ENCODE measurements around the gene NCOR2.

NCOR2 gene

DNA sequence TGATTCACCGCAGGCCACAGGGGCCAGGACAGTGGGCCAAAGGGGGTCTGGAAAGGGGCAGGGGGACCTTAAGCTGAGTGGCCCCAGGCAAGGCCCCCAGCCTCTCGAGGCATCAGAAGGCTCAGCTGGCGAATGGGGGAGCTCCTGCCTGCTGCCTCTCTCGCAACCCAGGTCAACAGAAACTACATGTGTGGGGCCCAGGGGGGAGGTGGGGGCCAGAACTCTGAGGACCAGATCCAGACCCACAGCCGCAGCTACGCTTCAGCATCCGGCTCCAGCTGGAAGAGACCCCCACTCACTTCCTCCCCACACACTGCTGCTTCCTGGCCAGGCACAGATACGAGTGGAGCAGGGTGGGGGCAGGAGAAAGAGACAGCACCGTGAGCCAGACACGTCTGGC is 46.5 kb downstream of the NCOR2 start:
- no peak overlapping the region for H3K4me3 ChIP-seq (ENCODE audit: low read depth, low read length)
- no peak for TF ChIP-seq POLR2A (IDR thresholded peaks at IDR 0.05; ENCODE audit: extremely low read depth, insufficient read length)
- TF ChIP-seq, protein P1, sequence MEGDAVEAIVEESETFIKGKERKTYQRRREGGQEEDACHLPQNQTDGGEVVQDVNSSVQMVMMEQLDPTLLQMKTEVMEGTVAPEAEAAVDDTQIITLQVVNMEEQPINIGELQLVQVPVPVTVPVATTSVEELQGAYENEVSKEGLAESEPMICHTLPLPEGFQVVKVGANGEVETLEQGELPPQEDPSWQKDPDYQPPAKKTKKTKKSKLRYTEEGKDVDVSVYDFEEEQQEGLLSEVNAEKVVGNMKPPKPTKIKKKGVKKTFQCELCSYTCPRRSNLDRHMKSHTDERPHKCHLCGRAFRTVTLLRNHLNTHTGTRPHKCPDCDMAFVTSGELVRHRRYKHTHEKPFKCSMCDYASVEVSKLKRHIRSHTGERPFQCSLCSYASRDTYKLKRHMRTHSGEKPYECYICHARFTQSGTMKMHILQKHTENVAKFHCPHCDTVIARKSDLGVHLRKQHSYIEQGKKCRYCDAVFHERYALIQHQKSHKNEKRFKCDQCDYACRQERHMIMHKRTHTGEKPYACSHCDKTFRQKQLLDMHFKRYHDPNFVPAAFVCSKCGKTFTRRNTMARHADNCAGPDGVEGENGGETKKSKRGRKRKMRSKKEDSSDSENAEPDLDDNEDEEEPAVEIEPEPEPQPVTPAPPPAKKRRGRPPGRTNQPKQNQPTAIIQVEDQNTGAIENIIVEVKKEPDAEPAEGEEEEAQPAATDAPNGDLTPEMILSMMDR (IDR thresholded peaks at IDR 0.05; ENCODE audit: low read depth, low read length): no peak
- TF ChIP-seq MYC (IDR thresholded peaks at IDR 0.05; ENCODE audit: low read depth, low read length): no peak
- TF ChIP-seq, protein P2, sequence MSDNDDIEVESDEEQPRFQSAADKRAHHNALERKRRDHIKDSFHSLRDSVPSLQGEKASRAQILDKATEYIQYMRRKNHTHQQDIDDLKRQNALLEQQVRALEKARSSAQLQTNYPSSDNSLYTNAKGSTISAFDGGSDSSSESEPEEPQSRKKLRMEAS (IDR thresholded peaks at IDR 0.05; ENCODE audit: low read depth, low read length): no peak
- no peak for DNase-seq (ENCODE audit: low read depth)

DNA sequence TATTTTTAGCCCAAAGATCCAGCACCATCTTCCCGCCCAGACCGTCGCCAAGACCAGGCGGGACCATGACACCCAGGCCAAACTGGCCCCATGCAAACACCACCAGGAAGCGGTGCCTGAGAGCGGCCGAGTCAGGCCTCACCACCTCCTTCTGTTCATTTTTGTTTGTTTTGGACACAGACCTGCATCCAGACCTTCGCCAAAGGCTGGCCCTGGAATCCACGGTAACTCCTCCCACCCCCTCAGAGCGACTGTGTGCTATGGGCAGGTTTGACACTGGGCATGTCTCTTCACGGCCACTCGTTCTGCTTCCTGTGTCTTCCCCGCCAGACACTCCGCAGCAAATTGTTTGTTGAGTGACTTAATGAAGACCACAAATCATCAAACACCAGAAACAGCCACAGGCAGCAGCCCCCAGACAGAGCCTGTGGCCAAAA is 47.1 kb downstream of the NCOR2 start:
- no peak overlapping the region for H3K4me3 ChIP-seq (ENCODE audit: low read depth, low read length)
- DNase-seq (ENCODE audit: low read depth): no peak
- TF ChIP-seq, protein P1 (IDR thresholded peaks at IDR 0.05; ENCODE audit: low read depth, low read length): no peak
- TF ChIP-seq, protein P2 (IDR thresholded peaks at IDR 0.05; ENCODE audit: low read depth, low read length): no peak
- no peak for TF ChIP-seq MYC (IDR thresholded peaks at IDR 0.05; ENCODE audit: low read depth, low read length)
- no peak for TF ChIP-seq POLR2A (IDR thresholded peaks at IDR 0.05; ENCODE audit: extremely low read depth, insufficient read length)

DNA sequence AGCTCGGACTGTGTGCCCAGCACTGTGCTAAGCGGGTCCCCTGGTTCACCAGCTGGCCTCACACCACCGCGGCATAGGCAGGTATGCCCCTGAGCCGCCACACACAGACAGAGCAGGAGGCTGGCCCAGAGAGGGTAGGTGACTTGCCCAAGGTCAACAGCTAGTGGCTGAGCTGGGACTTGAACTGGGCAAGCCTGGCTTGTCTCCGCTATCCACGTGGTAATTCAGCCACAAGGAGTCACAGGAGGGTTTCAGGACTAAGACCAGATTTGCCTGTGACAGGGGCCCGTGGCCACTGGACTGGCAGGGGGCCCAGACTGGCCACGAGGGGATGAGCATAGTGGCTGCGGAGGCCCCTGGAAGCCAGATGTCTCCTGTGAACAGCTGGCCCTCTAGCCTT is 47.7 kb downstream of the NCOR2 start:
- no peak for TF ChIP-seq POLR2A (IDR thresholded peaks at IDR 0.05; ENCODE audit: extremely low read depth, insufficient read length)
- TF ChIP-seq, protein P1 (IDR thresholded peaks at IDR 0.05; ENCODE audit: low read depth, low read length): no peak
- TF ChIP-seq, protein P2 (IDR thresholded peaks at IDR 0.05; ENCODE audit: low read depth, low read length): no peak
- TF ChIP-seq MYC (IDR thresholded peaks at IDR 0.05; ENCODE audit: low read depth, low read length): no peak
- H3K4me3 ChIP-seq (ENCODE audit: low read depth, low read length): no peak overlapping the region
- no peak for DNase-seq (ENCODE audit: low read depth)

DNA sequence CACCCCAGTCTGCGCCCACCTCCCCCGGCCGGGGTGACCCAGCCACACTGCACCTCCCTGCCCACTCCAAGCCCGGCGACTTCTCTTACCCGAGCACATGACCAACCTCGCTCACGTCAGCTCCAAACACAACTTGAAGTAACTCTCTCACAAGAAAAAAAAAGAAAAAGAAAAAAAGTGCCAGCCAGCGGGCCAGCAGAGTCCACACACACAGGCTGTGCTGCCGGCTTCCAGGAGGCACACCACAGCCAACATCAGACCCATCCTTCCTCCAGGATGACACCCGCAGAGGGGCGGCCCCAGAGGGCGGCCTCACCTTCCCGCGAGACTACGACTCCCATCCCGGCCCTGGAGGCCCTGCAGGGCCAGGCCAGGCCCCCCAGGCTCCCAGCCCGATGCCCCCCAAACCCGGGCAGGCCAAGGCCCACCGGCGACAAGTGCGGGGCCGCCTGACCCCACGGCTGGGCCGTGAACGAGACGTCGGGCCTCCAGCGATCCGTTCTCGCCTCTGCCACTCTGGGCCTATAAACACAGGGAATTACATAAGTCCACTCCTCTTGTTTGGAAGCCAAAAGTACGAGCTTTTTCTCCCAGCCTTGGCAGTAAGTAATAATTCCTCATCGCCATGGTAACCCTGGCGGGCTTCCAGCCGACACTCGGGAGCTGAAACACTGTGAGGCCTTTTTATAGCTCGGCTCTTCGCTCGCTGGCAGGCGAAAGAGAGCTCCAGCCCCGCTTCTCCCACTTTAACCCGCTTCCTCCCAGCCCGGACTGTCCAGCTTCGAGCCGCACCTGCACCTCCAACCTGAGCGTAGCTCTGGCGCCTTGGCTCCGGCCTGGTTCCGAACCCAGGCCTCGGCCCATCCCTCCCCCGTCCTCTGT is 49.1 kb downstream of the NCOR2 start:
- TF ChIP-seq, protein P2 (IDR thresholded peaks at IDR 0.05; ENCODE audit: low read depth, low read length): no peak
- TF ChIP-seq MYC (IDR thresholded peaks at IDR 0.05; ENCODE audit: low read depth, low read length): no peak
- TF ChIP-seq POLR2A (IDR thresholded peaks at IDR 0.05; ENCODE audit: extremely low read depth, insufficient read length): no peak
- TF ChIP-seq, protein P1 (IDR thresholded peaks at IDR 0.05; ENCODE audit: low read depth, low read length): no peak
- no peak for DNase-seq (ENCODE audit: low read depth)
- no peak overlapping the region for H3K4me3 ChIP-seq (ENCODE audit: low read depth, low read length)

Measured in NB4 (cell line).